ENCODE measurements around the gene FBRS. TPM values are rescaled to one million over a fixed set of nuclear protein-coding genes. Genes with fewer than 3 reads are reported as not detected.

Gene FBRS
- total and polyA plus RNA-seq, 2 of the 13 experiments (the other 11 are each of a cell fraction or from before 2014, with no cell fraction given), result 13.7 to 16.2 TPM

- TF ChIP-seq USF2 (IDR thresholded peaks at IDR 0.05; ENCODE audit: low read depth, low read length), result no peak
- no peak for TF ChIP-seq USF2 (CRISPR knock-in tag; IDR thresholded peaks at IDR 0.05; ENCODE audit: borderline replicate concordance)
- TF ChIP-seq ZNF563 (CRISPR knock-in tag; IDR thresholded peaks at IDR 0.05), result peak; percentile 90
- TF ChIP-seq NAIF1 (CRISPR knock-in tag; IDR thresholded peaks at IDR 0.05; ENCODE audit: borderline replicate concordance), result no peak
- TF ChIP-seq NFYB (CRISPR knock-in tag; IDR thresholded peaks at IDR 0.05), result peak; percentile 98
- TF ChIP-seq SMARCC2 (IDR thresholded peaks at IDR 0.05), result no peak
- TF ChIP-seq MEF2D (CRISPR knock-in tag; IDR thresholded peaks at IDR 0.05), result 0 out of 2 replicates have a peak, but pooled peaks have one; percentile 15
- TF ChIP-seq, protein P1, sequence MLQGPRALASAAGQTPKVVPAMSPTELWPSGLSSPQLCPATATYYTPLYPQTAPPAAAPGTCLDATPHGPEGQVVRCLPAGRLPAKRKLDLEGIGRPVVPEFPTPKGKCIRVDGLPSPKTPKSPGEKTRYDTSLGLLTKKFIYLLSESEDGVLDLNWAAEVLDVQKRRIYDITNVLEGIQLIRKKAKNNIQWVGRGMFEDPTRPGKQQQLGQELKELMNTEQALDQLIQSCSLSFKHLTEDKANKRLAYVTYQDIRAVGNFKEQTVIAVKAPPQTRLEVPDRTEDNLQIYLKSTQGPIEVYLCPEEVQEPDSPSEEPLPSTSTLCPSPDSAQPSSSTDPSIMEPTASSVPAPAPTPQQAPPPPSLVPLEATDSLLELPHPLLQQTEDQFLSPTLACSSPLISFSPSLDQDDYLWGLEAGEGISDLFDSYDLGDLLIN (CRISPR knock-in tag; IDR thresholded peaks at IDR 0.05; ENCODE audit: borderline replicate concordance), result no peak
- TF ChIP-seq ZNF749 (CRISPR knock-in tag; IDR thresholded peaks at IDR 0.05; ENCODE audit: borderline replicate concordance), result no peak
- peak; percentile 17; the same call in 1 of the 2 replicates for TF ChIP-seq ZKSCAN8 (CRISPR knock-in tag; IDR thresholded peaks at IDR 0.05; ENCODE audit: borderline replicate concordance)
- peak; percentile 48 for TF ChIP-seq POLR2AphosphoS5 (IDR thresholded peaks at IDR 0.05; ENCODE audit: low read depth, low read length)
- TF ChIP-seq, protein P2, sequence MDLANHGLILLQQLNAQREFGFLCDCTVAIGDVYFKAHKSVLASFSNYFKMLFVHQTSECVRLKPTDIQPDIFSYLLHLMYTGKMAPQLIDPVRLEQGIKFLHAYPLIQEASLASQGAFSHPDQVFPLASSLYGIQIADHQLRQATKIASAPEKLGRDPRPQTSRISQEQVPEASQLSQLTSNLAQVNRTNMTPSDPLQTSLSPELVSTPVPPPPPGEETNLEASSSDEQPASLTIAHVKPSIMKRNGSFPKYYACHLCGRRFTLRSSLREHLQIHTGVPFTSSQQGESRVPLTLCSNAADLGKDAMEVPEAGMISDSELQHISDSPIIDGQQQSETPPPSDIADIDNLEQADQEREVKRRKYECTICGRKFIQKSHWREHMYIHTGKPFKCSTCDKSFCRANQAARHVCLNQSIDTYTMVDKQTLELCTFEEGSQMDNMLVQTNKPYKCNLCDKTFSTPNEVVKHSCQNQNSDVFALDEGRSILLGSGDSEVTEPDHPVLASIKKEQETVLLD (CRISPR knock-in tag; IDR thresholded peaks at IDR 0.05; ENCODE audit: low read depth), result 0 out of 2 replicates have a peak, but pooled peaks have one; percentile 74
- TF ChIP-seq ZBTB46 (CRISPR knock-in tag; IDR thresholded peaks at IDR 0.05; ENCODE audit: borderline replicate concordance), result no peak
- TF ChIP-seq HNRNPH1 (optimal IDR thresholded peaks at IDR 0.05; ENCODE audit: low read depth, low read length), result no peak
- no peak for TF ChIP-seq TCF7 (IDR thresholded peaks at IDR 0.05; ENCODE audit: low read depth)
- no peak for TF ChIP-seq NCOA2 (CRISPR knock-in tag; IDR thresholded peaks at IDR 0.05)
- no peak for TF ChIP-seq STAT6 (CRISPR knock-in tag; IDR thresholded peaks at IDR 0.05; ENCODE audit: borderline replicate concordance)
- no peak for TF ChIP-seq ZNF136 (CRISPR knock-in tag; IDR thresholded peaks at IDR 0.05; ENCODE audit: low read depth)
- no peak for TF ChIP-seq ZNF430 (CRISPR knock-in tag; IDR thresholded peaks at IDR 0.05)
- TF ChIP-seq ZNF772 (CRISPR knock-in tag; IDR thresholded peaks at IDR 0.05), result no peak
These were observed 7.7 kb upstream of the FBRS start, which contains the start of gene PRR14 (continued) for GRCh38 chr16:30650369-30651123.
